Lung (tissue), 12 donors: ENCODE measurements around the gene BCAS3. TPM values are rescaled to one million over a fixed set of nuclear protein-coding genes. Genes with fewer than 3 reads are reported as not detected.

Experiments used
- ATAC-seq: fragments of 200-7000 bp; cut with Tn5 transposase; one replicate; pipeline ENCODE4 v1.9.1; 2020; ENCODE audit warnings: moderate number of reproducible peaks; ENCODE audit not compliant: insufficient read depth, low FRiP score
- DNase-seq, 3 donors: peaks; one replicate each; pipeline ENCODE4 v3.0.0-alpha.2; 2013 to 2017
- H3K27ac ChIP-seq, 2 donors: one replicate each; pipeline ENCODE4 v1.5.1; 2013; ENCODE audit warnings: mild to moderate bottlenecking in 2 of 2, moderate library complexity in 2 of 2, control low read depth in 1 of 2, inconsistent platforms in 1 of 2, low read depth in 1 of 2, low read length in 1 of 2
- H3K27me3 ChIP-seq, 3 donors: one replicate each; pipeline ENCODE4 v1.5.1; 2013; ENCODE audit warnings: low read length in 2 of 3; ENCODE audit not compliant: control insufficient read depth in 3 of 3, insufficient read depth in 3 of 3
- H3K36me3 ChIP-seq, 4 donors: one replicate each; pipeline ENCODE4 v1.5.1; 2013; ENCODE audit warnings: low read length in 4 of 4, mild to moderate bottlenecking in 1 of 4, moderate library complexity in 1 of 4; ENCODE audit not compliant: control insufficient read depth in 4 of 4, insufficient read depth in 4 of 4
- H3K4me1 ChIP-seq, 5 donors: one replicate each; pipeline ENCODE4 v1.5.1; 2013; ENCODE audit warnings: low read length in 5 of 5, mild to moderate bottlenecking in 2 of 5, moderate library complexity in 1 of 5; ENCODE audit not compliant: control insufficient read depth in 5 of 5, insufficient read depth in 5 of 5
- H3K4me3 ChIP-seq: one replicate; pipeline ENCODE4 v1.5.1; 2013; ENCODE audit warnings: mild to moderate bottlenecking, control low read depth, moderate library complexity
- H3K9ac ChIP-seq, 2 donors: one replicate each; pipeline ENCODE4 v1.5.1; 2013; ENCODE audit warnings: low read length in 2 of 2, control low read depth in 1 of 2; ENCODE audit not compliant: insufficient read depth in 1 of 2
- H3K9me3 ChIP-seq, 4 donors: one replicate each; pipeline ENCODE4 v1.5.1; 2013; ENCODE audit warnings: low read length in 3 of 4, mild to moderate bottlenecking in 1 of 4, moderate library complexity in 1 of 4; ENCODE audit not compliant: control insufficient read depth in 4 of 4, insufficient read depth in 3 of 4
- WGBS, 2 donors: extraction: QIAGEN DNeasy Blood & Tissue Kit; methylation state at CpG; one replicate each; pipeline ENCODE4 v1.1.7; 2013; 5-methylcytosine and 5-hydroxymethylcytosine counted together
- polyA plus RNA-seq, 2 donors: library from polyadenylated mRNA; stranded (reverse); fragments of 200-250 nt; gene quantifications; one replicate each; pipeline ENCODE4 v1.2.1, GENCODE V29; 2013
- total RNA-seq, 2 donors: library from RNA; depleted of rRNA in 1 of 2; stranded (reverse); fragments of >200 nt in 1 of 2; gene quantifications; one replicate each; pipeline ENCODE4 v1.2.1, GENCODE V29; 2014 to 2021
- TF ChIP-seq, protein P1 (sequence below): IDR thresholded peaks from 2 replicates; pipeline ENCODE4 v1.5.1; 2012; ENCODE audit warnings: mild to moderate bottlenecking; ENCODE audit errors: control extremely low read depth, extremely low read depth
- donor health status: control.
- donor health status: control.
- donor health status: Bipolar disorder and iron deficiency.
- donor health status: healthy.
- donor health status: DM: yes; HTN: yes; CAD: no.

BCAS3 gene
- total and polyA plus RNA-seq, 4 donors, result 4.0 to 101 (median 20.3) TPM

DNA sequence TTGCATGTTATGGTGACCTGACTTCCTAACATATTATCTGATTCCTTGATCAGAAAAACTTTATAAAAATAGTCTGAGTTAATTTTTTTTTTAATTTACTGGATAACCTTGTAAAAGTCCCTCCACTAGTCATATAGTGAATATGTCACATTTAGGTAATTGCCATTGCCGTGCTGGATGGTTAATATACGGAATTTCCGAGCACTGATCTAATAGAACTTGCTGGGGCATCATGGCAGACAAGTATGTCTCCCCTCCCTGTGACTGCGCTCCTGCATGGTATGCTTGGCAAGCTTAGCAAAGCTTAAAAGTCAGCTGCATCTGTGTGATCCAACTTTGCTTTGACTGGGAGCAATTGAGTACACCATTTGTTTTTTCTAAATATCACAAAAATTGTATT lies 482.6 kb downstream of the BCAS3 start:
- DNase-seq, result peak in 2 of 3 donors; percentile 50 to 51
- no peaks in the 10 kb centered on the region for H3K9me3 ChIP-seq
- H3K4me3 ChIP-seq, result no peak overlapping the region
- H3K9ac ChIP-seq, result peak overlapping the region in 1 of 2 donors; percentile 63
- no peak overlapping the region for H3K27ac ChIP-seq
- 90 to 98% methylated on average over 4 of the region's 4 CpGs for WGBS, 2 donors
- no peaks in the 10 kb centered on the region for H3K27me3 ChIP-seq
- H3K36me3 ChIP-seq, result no peaks in the 10 kb centered on the region
- H3K4me1 ChIP-seq, result peaks cover 0 to 70% (median 32%) of the 10 kb centered on the region in 5 donors
- no peak for ATAC-seq
- TF ChIP-seq, protein P1, sequence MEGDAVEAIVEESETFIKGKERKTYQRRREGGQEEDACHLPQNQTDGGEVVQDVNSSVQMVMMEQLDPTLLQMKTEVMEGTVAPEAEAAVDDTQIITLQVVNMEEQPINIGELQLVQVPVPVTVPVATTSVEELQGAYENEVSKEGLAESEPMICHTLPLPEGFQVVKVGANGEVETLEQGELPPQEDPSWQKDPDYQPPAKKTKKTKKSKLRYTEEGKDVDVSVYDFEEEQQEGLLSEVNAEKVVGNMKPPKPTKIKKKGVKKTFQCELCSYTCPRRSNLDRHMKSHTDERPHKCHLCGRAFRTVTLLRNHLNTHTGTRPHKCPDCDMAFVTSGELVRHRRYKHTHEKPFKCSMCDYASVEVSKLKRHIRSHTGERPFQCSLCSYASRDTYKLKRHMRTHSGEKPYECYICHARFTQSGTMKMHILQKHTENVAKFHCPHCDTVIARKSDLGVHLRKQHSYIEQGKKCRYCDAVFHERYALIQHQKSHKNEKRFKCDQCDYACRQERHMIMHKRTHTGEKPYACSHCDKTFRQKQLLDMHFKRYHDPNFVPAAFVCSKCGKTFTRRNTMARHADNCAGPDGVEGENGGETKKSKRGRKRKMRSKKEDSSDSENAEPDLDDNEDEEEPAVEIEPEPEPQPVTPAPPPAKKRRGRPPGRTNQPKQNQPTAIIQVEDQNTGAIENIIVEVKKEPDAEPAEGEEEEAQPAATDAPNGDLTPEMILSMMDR, result no peak

DNA sequence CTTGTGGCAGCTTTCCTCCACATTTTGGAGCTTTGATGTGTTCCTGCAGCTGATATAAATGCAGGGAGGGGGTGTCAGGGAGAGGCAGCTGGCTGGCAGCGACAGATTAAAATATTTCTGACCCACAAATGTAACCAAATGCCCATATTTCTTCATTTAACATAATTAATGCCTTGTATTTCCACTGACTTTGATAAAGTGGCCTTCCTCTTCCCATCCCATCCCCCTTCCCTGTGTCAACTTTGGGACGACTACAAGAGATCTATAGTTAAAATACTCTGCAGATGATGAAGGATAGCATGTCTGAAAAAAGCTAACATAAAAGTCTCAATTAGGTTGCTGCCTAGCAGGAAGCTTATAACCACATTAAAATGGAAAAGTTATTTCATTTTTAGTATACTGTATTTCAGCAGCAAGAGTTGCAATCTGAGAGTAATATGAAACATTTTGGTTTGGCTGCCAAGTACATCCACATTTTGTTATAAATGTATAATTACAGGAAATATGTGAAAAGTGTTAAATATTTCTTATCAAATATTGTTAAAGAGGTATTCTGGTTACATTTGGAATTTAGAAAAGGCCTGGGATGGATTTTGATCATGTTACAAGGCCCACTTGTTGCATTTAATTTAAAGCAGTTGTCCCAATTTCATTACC lies 483.3 kb downstream of the BCAS3 start:
- no peak overlapping the region for H3K27ac ChIP-seq
- ATAC-seq (no peak), DNase-seq (peak in 2 of 3 donors; percentile 55 to 71)
- H3K9me3 ChIP-seq, result no peaks in the 10 kb centered on the region
- H3K9ac ChIP-seq, result peak overlapping the region in 1 of 2 donors; percentile 63
- WGBS, 2 donors, result 65 to 77% methylated on average over 2 of the region's 2 CpGs
- H3K4me1 ChIP-seq, result peaks cover 0 to 63% (median 31%) of the 10 kb centered on the region in 5 donors
- TF ChIP-seq, protein P1, result no peak
- H3K36me3 ChIP-seq, result no peaks in the 10 kb centered on the region
- H3K4me3 ChIP-seq, result no peak overlapping the region
- no peaks in the 10 kb centered on the region for H3K27me3 ChIP-seq

DNA sequence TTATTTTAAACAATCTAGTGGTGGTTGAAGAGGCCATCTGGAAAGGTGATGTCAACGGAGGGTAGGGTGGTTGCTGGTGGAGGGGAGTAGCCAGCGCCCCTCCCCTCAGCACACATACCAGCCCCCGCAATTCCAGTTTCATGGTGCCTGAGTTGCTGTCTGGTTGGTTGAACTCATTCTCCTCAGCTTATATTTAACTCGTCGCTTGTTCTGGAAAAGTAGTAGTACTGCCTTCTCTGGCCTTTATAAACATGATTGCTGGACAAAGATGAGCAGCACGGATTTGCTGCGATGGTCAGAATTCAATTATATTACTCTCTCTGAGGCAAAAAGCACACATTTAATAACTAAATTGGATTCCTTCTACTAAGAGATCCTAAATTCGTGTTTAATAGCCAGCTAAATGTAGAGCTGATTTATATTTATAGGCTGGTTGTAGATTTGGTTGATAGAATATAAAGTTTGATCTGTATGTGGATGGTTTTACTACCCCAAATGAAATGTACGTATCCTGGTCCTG lies 484.0 kb downstream of the BCAS3 start:
- TF ChIP-seq, protein P1, result no peak
- DNase-seq, result peak in 2 of 3 donors; percentile 34 to 51
- ATAC-seq, result no peak
- no peaks in the 10 kb centered on the region for H3K27me3 ChIP-seq
- H3K27ac ChIP-seq, result no peak overlapping the region
- H3K9ac ChIP-seq, result peak overlapping the region; percentile 17 to 26
- 85 to 87% methylated on average over 9 of the region's 9 CpGs for WGBS, 2 donors
- H3K36me3 ChIP-seq, result no peaks in the 10 kb centered on the region
- no peak overlapping the region for H3K4me3 ChIP-seq
- H3K9me3 ChIP-seq, result no peaks in the 10 kb centered on the region
- H3K4me1 ChIP-seq, result peaks cover 0 to 55% (median 23%) of the 10 kb centered on the region in 5 donors

DNA sequence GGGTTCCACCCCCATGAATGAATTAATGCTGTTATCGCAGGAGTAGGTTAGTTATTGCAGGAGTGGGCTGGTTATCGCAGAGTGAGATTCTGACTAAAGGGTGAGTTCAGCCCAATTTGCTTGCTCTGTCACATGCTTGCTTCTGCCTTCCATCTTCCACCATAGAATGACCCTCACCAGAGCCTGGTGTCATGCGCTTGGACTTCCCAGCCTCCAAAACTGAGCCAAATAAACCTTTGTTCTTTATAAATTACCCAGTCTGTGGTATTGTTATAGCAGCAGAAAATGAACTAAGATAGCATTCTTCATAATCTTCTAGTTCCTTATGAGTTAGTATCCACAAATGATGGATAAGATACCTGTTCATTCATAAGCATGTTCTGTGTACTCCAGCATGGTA lies 486.9 kb downstream of the BCAS3 start:
- Histone ChIP-seq H3K4me1 (peaks cover 0 to 31% (median 17%) of the 10 kb centered on the region in 5 donors), H3K9me3 (no peaks in the 10 kb centered on the region), H3K9ac (no peak overlapping the region), H3K36me3 (no peaks in the 10 kb centered on the region), H3K27ac (no peak overlapping the region), H3K4me3 (no peak overlapping the region), H3K27me3 (no peaks in the 10 kb centered on the region)
- DNase-seq, result no peak
- 98 to 100% methylated on average over 3 of the region's 3 CpGs for WGBS, 2 donors
- no peak for ATAC-seq
- TF ChIP-seq, protein P1, result no peak
